GM12891 (cell line): ENCODE results near the gene NPS.

Source experiments
- DNase-seq: peaks from one replicate; pipeline ENCODE4 v3.0.0; 2011; ENCODE audit warnings: low spot score; ENCODE audit not compliant: insufficient read length
- FAIRE-seq: peaks from 2 replicates; lab custom pipeline; 2011; peaks lifted over from hg19 to GRCh38; lab: Jason Lieb, UNC
- PAX5 ChIP-seq: IDR thresholded peaks from 2 replicates; pipeline ENCODE4 v1.6.1; 2011; ENCODE audit warnings: low read length, moderate library complexity, mild to moderate bottlenecking; ENCODE audit not compliant: insufficient read depth, severe bottlenecking
- POLR2A ChIP-seq: IDR thresholded peaks from 2 replicates; pipeline ENCODE4 v1.6.1; 2011; ENCODE audit warnings: low read depth, low read length, control low read depth
- POLR2AphosphoS5 ChIP-seq: IDR thresholded peaks from 2 replicates; pipeline ENCODE4 v1.6.1; 2011; ENCODE audit warnings: low read depth, low read length, control low read depth
- POU2F2 ChIP-seq: IDR thresholded peaks from 2 replicates; pipeline ENCODE4 v1.6.1; 2011; ENCODE audit warnings: low read depth, mild to moderate bottlenecking, control low read depth, low read length, moderate library complexity
- SPI1 ChIP-seq: IDR thresholded peaks from 2 replicates; pipeline ENCODE4 v1.6.1; 2011; ENCODE audit warnings: low read depth, low read length, control low read depth
- TAF1 ChIP-seq: IDR thresholded peaks from 2 replicates; pipeline ENCODE4 v1.6.1; 2011; ENCODE audit warnings: low read depth, low read length, control low read depth

NPS gene

GRCh38 chr10:127576051-127576450, 26.9 kb downstream of the NPS start:
- FAIRE-seq, result no peak
- no peak for DNase-seq
- no peak for TF ChIP-seq TAF1
- no peak for TF ChIP-seq SPI1
- no peak for TF ChIP-seq POLR2AphosphoS5
- no peak for TF ChIP-seq POU2F2
- no peak for TF ChIP-seq PAX5
- TF ChIP-seq POLR2A, result no peak

GRCh38 chr10:127576740-127577161, 27.6 kb downstream of the NPS start:
- FAIRE-seq, result no peak
- no peak for TF ChIP-seq TAF1
- no peak for TF ChIP-seq PAX5
- TF ChIP-seq POLR2AphosphoS5, result no peak
- no peak for TF ChIP-seq POU2F2
- TF ChIP-seq POLR2A, result no peak
- TF ChIP-seq SPI1, result no peak
- DNase-seq, result no peak

GRCh38 chr10:127577376-127578258, 28.5 kb downstream of the NPS start:
- TF ChIP-seq TAF1 (no peak), SPI1 (no peak), POLR2A (no peak), POLR2AphosphoS5 (no peak), PAX5 (no peak), POU2F2 (no peak)
- DNase-seq (no peak), FAIRE-seq (no peak)

- no peak for DNase-seq
- TF ChIP-seq PAX5, result no peak
- TF ChIP-seq POU2F2, result no peak
- FAIRE-seq, result no peak
Observed at GRCh38 chr10:127578259-127578960, 29.3 kb downstream of the NPS start.

- FAIRE-seq (no peak), DNase-seq (no peak)
- TF ChIP-seq POLR2AphosphoS5, result no peak
- no peak for TF ChIP-seq POU2F2
- TF ChIP-seq TAF1, result no peak
Observed at GRCh38 chr10:127578961-127579305, 29.8 kb downstream of the NPS start.

GRCh38 chr10:127579640-127580039, 30.5 kb downstream of the NPS start:
- no peak for TF ChIP-seq POLR2A
- no peak for TF ChIP-seq POLR2AphosphoS5
- TF ChIP-seq TAF1, result no peak
- TF ChIP-seq PAX5, result no peak
- TF ChIP-seq POU2F2, result no peak
- no peak for TF ChIP-seq SPI1
- FAIRE-seq, result no peak
- no peak for DNase-seq

GRCh38 chr10:127580822-127581221, 31.7 kb downstream of the NPS start:
- TF ChIP-seq PAX5, result no peak
- TF ChIP-seq POLR2AphosphoS5, result no peak
- no peak for TF ChIP-seq TAF1
- no peak for TF ChIP-seq POU2F2
- no peak for TF ChIP-seq SPI1
- TF ChIP-seq POLR2A, result no peak
- DNase-seq (no peak), FAIRE-seq (no peak)

GRCh38 chr10:127585519-127586023, 36.5 kb downstream of the NPS start:
- FAIRE-seq, result no peak
- no peak for DNase-seq
- no peak for TF ChIP-seq POLR2AphosphoS5

GRCh38 chr10:127587668-127588365, 38.7 kb downstream of the NPS start:
- TF ChIP-seq POLR2A (no peak), POLR2AphosphoS5 (no peak), PAX5 (no peak), SPI1 (no peak), POU2F2 (no peak), TAF1 (no peak)
- no peak for DNase-seq
- FAIRE-seq, result no peak
